Measurements from ENCODE around the gene WNK3. TPM values are rescaled to one million over a fixed set of nuclear protein-coding genes. Genes with fewer than 3 reads are reported as not detected.

The WNK3 gene
- total RNA-seq, 1 donor from 2014 or later = not detected

- intact Hi-C loops (cut with micrococcal nuclease) = no loop called here
Observed at GRCh38 chrX:54246866-54247265, 111.0 kb downstream of the WNK3 start.

DNA sequence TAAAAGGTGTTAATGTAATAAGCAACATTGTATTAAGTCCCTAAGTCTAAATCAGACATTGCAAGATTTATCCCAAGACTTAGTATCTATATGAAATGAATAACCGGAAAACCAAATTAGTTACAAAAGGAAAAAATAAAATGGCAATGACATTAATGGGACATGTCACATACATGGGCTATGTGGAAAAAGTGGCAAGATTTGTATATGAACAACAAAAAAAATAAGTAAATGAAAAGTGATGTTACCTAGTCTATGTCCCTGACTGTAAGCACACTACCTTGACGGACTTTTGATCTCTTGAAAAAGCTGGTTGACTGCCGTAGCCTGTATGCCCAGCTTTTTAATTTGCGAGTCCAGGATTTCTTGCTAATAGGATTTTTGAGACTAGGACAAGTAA lies 119.3 kb downstream of the WNK3 start:
- intact Hi-C loops (cut with micrococcal nuclease) = no loop called here

DNA sequence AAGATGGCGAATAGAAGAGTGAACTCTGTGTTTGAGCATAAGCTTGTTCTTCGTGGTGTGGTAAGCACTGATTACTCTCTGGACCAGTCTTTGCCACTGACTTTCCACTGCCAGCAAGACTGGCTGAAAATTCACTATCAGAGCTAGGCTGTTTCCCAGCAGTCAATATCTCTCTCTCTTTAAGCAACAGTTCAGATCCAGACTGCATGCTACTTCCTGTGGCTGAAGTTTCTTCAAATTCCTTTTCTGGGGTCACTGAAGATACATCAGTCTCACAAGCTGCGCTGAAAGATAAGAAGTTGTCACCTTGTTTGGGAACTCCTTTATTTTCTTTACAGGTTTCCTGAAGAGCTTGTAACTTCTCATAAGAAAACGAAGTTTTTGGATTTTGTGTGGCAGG lies 120.8 kb downstream of the WNK3 start:
- intact Hi-C loops (cut with micrococcal nuclease) = no loop called here

GRCh38 chrX:54230435-54231148 lies 127.3 kb downstream of the WNK3 start:
- intact Hi-C loops (cut with micrococcal nuclease) = no loop called here

- intact Hi-C loops (cut with micrococcal nuclease) = no loop called here
Observed at GRCh38 chrX:54223581-54223980, 134.3 kb downstream of the WNK3 start.

DNA sequence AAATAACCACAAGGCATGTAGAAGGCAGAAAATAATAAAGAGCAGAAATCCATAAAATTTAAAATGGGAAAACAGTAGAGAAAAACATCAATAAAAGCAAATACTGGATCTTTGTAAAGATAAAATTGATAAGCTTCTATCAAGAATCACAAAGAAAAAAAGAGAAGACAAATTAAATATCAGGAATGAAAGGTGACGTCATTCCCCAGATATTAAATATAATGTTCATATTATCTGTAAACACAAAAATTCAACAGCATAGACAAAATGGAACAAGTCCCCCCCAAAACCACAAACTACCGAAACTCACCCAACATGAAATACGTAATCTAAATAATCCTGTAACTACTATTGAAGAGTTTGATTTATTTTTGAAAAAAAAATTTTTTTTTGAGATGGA lies 144.2 kb downstream of the WNK3 start:
- intact Hi-C loops (cut with micrococcal nuclease) = no loop called here

GRCh38 chrX:54208531-54208930 lies 149.3 kb downstream of the WNK3 start:
- intact Hi-C loops (cut with micrococcal nuclease) = no loop called here

DNA sequence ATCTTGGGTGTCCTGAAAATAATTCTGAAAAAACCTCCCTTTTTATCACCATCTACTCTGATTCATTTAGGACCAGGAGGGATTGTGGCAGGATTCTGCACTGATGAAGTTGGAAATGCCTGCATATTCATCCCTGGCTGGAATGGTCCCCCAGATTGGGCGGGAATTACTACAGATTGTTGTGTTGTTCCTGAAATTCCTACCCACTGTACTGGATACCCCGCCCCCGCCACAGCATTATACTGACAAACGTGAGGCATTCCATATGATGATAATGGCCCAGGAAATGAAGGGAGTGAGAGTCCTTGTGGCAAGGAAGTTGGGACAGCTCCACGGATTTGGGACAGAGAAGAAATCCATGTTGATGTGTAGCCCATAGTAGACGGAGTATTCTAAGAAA lies 159.6 kb downstream of the WNK3 start:
- intact Hi-C loops (cut with micrococcal nuclease) = no loop called here

- intact Hi-C loops (cut with micrococcal nuclease) = no loop called here
Observed at GRCh38 chrX:54194982-54195588, 162.8 kb downstream of the WNK3 start.

GRCh38 chrX:54193085-54193821 lies 164.6 kb downstream of the WNK3 start:
- intact Hi-C loops (cut with micrococcal nuclease) = no loop called here

DNA sequence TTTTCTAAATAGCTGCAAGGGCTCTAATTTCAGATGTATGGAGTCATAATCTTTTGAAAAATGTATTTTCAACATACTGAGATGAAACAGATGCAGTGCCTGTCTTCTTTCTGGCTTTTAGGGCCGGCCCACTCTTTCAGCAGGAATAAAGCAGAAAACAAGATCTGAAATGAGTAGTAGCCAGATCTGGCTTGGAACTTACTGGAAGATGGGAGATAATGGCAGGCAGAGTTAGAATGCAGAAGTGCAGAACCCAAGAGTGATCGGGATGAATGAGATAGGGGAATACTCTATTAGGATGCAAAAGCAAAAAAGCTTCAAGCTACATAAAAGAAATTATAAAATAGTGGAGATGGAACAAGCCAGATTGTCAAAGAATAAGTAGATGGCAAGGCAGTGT lies 173.4 kb downstream of the WNK3 start:
- intact Hi-C loops (cut with micrococcal nuclease) = loop anchor here (5.0 kb wide), 2 partner anchors 1102 to 1533 kb away; partner anchors contain the start of genes RRAGB and TSPYL2

GRCh38 chrX:54182864-54183613 lies 174.8 kb downstream of the WNK3 start, which contains the start of gene FAM120C:
Gene FAM120C (minus strand): TSS chrX:54183254. CDS start chrX:54183198, 56 bp downstream.
- intact Hi-C loops (cut with micrococcal nuclease) = loop anchor here (1.0 to 5.0 kb wide), 9 partner anchors 139 to 1534 kb away; partner anchors contain the start of genes GNL3L, PHF8, RRAGB and TSPYL2

- intact Hi-C loops (cut with micrococcal nuclease) = loop anchor here (1.0 to 5.0 kb wide), 5 partner anchors 348 to 1535 kb away; partner anchors contain the start of genes GNL3L, RRAGB and TSPYL2
Observed at GRCh38 chrX:54182194-54182863, 175.5 kb downstream of the WNK3 start.

GRCh38 chrX:54181202-54181953 lies 176.5 kb downstream of the WNK3 start:
- intact Hi-C loops (cut with micrococcal nuclease) = loop anchor here (5.0 kb wide), 2 partner anchors 1099 to 1536 kb away; partner anchors contain the start of genes RRAGB and TSPYL2

DNA sequence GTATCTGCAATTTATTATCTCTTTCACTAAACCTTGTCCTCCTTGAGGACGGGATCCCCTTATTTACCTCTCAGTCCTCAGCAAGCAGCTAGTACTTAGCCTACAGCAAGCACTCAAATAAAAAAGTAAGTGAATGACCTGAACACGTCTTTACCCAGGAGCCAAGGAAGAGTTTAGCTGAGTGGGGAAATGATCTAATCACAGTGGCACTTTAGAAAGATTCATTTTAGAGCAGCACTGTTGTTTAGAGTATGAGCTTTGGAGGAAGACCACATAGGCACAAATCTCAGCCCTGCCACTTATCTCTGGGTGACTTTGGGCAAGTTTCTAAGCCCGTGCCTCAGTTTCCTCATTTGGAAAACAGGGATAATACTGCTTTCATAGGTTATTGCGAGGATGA lies 177.4 kb downstream of the WNK3 start:
- intact Hi-C loops (cut with micrococcal nuclease) = loop anchor here (5.0 kb wide), 2 partner anchors 1098 to 1537 kb away; partner anchors contain the start of genes RRAGB and TSPYL2

GRCh38 chrX:54178100-54178940 lies 179.5 kb downstream of the WNK3 start:
- intact Hi-C loops (cut with micrococcal nuclease) = no loop called here

DNA sequence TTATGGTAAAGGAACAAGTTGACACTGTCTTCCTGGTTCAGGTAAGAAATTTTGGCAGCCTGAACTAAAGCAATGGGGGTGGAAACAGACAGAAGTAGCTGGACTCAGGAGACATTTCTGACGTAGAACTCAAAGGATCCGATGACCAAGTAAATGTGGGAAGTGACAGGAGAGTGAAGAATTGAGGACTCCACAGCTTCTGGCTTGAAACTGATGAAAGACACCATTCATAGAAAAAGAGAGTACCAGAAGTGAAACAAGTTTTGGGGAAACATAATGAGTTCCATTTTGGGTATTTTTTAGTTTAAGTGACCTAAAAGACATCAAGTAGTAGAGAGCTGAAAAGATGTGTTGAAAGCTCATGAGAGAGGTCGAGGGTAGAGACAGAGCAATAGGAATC lies 180.5 kb downstream of the WNK3 start:
- intact Hi-C loops (cut with micrococcal nuclease) = no loop called here

- intact Hi-C loops (cut with micrococcal nuclease) = no loop called here
Observed at GRCh38 chrX:54173791-54174190, 184.1 kb downstream of the WNK3 start.

DNA sequence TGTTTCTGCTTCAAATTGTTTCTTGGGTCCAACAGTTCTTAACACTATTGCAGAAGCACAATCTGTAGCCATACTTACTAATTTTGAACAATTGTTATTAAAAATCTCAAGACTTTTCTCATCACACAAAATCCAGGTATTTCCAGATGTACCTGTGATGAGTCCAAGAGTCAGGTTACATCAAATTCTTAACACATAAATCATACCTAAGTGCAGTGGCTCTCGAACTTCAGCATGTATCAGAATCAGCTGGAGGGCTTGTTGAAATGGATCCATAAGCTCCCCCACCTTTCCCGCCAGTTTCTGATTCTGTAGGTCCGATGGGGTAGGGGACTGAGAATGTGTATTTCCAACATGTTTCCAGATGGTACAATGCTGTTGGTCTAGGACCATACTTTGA lies 185.4 kb downstream of the WNK3 start:
- intact Hi-C loops (cut with micrococcal nuclease) = no loop called here
